ENCODE data around the gene MROH7. TPM values are rescaled to one million over a fixed set of nuclear protein-coding genes. Genes with fewer than 3 reads are reported as not detected.

The MROH7 gene
- total and polyA plus RNA-seq, 2 of the 13 experiments (the other 11 are each of a cell fraction or from before 2014, with no cell fraction given) = 0.09 TPM

DNA sequence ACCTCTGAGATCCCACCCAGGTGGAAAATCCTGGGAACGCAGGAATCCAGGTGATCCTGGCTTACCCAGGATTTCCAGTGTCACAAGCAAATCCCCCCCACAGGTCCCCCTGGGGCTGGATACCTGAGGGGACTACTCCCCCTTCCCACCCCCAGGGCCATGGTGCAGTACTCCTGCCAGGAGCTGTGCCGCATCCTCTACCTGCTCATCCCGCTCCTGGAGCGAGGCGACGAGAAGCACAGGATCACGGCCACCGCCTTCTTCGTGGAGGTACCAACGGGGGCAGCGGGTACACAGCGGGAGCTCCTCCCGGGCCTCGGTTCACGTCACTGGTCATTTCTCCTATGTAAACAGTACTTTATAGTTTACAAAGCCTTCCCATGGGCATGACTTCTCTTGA lies 53.6 kb downstream of the MROH7 start:
- BruUV-seq (replicated peaks) = no TSS peak
- no peaks in the 10 kb centered on the region for H3K36me3 ChIP-seq (replicated peaks in 1 of 2; ENCODE audit: control insufficient read depth in 1 of 2, insufficient read depth in 2 of 2, low read length in 2 of 2)
- H3K4me1 ChIP-seq (ENCODE audit: insufficient read depth, low read length) = 0 out of 2 replicates have a peak, but pooled peaks cover 6% of the 10 kb centered on the region
- no peaks in the 10 kb centered on the region for H3K79me2 ChIP-seq (ENCODE audit: insufficient read depth, low read length)
- H4K20me1 ChIP-seq (ENCODE audit: insufficient read depth, low read length) = no peaks in the 10 kb centered on the region
- FAIRE-seq = no peak
- H2AFZ ChIP-seq (ENCODE audit: low read length) = no peak overlapping the region
- CTCF ChIA-PET (ENCODE audit: low intra/inter-chr PET ratio, low total read pairs) = no interaction called here
- intact Hi-C loops (cut with micrococcal nuclease; ENCODE audit: unreplicated experiment) = no loop called here
- peaks cover 2 to 15% of the 10 kb centered on the region in 2 experiments; a peak in 3 of 5 replicates for H3K27me3 ChIP-seq (ENCODE audit: control insufficient read depth in 1 of 2, insufficient read depth in 2 of 2, low read length in 2 of 2)
- no peak overlapping the region for H3K4me2 ChIP-seq (ENCODE audit: low read depth, low read length)
- DNase-seq (ENCODE audit: low spot score) = no peak
- POLR2A ChIA-PET = no interaction called here
- H3K9ac ChIP-seq (ENCODE audit: insufficient read depth, low read depth, low read length) = no peak overlapping the region
- no peak overlapping the region for H3K27ac ChIP-seq (ENCODE audit: extremely low read length, insufficient read depth, low read length)
- WGBS (ENCODE audit: low lambda C conversion rate) = 20% methylated on average over 6 of the region's 15 CpGs
- in situ Hi-C loops (cut with HindIII; ENCODE audit: extremely low pct_ligation_motif_present, low pct_unique_long_range_greater_than_20kb) = no loop called here
- no peak overlapping the region for H3K4me3 ChIP-seq (replicated peaks in 1 of 3; ENCODE audit: insufficient read depth in 1 of 3, low read depth in 2 of 3, low read length in 3 of 3)
- ATAC-seq = no peak
- no peaks in the 10 kb centered on the region for H3K9me3 ChIP-seq (ENCODE audit: low read length)
- TF ChIP-seq ZNF547 (CRISPR knock-in tag; IDR thresholded peaks at IDR 0.05) (no peak), ELF4 (CRISPR knock-in tag; IDR thresholded peaks at IDR 0.05; ENCODE audit: borderline replicate concordance) (no peak), ESRRA (CRISPR knock-in tag; IDR thresholded peaks at IDR 0.05; ENCODE audit: low read depth) (no peak), CEBPB (IDR thresholded peaks at IDR 0.05; ENCODE audit: borderline replicate concordance, low read depth, low read length) (no peak), SP2 (CRISPR knock-in tag; IDR thresholded peaks at IDR 0.05) (no peak), ZNF224 (CRISPR knock-in tag; IDR thresholded peaks at IDR 0.05) (no peak), ZNF367 (CRISPR knock-in tag; IDR thresholded peaks at IDR 0.05; ENCODE audit: borderline replicate concordance) (no peak), XBP1 (CRISPR knock-in tag; IDR thresholded peaks at IDR 0.05) (no peak), ZFP36L1 (CRISPR knock-in tag; IDR thresholded peaks at IDR 0.05) (no peak), U2AF1 (optimal IDR thresholded peaks at IDR 0.05; ENCODE audit: low read depth, low read length) (no peak), HDAC6 (IDR thresholded peaks at IDR 0.05; ENCODE audit: low read depth, low read length) (no peak)
- TF ChIP-seq, protein P1, sequence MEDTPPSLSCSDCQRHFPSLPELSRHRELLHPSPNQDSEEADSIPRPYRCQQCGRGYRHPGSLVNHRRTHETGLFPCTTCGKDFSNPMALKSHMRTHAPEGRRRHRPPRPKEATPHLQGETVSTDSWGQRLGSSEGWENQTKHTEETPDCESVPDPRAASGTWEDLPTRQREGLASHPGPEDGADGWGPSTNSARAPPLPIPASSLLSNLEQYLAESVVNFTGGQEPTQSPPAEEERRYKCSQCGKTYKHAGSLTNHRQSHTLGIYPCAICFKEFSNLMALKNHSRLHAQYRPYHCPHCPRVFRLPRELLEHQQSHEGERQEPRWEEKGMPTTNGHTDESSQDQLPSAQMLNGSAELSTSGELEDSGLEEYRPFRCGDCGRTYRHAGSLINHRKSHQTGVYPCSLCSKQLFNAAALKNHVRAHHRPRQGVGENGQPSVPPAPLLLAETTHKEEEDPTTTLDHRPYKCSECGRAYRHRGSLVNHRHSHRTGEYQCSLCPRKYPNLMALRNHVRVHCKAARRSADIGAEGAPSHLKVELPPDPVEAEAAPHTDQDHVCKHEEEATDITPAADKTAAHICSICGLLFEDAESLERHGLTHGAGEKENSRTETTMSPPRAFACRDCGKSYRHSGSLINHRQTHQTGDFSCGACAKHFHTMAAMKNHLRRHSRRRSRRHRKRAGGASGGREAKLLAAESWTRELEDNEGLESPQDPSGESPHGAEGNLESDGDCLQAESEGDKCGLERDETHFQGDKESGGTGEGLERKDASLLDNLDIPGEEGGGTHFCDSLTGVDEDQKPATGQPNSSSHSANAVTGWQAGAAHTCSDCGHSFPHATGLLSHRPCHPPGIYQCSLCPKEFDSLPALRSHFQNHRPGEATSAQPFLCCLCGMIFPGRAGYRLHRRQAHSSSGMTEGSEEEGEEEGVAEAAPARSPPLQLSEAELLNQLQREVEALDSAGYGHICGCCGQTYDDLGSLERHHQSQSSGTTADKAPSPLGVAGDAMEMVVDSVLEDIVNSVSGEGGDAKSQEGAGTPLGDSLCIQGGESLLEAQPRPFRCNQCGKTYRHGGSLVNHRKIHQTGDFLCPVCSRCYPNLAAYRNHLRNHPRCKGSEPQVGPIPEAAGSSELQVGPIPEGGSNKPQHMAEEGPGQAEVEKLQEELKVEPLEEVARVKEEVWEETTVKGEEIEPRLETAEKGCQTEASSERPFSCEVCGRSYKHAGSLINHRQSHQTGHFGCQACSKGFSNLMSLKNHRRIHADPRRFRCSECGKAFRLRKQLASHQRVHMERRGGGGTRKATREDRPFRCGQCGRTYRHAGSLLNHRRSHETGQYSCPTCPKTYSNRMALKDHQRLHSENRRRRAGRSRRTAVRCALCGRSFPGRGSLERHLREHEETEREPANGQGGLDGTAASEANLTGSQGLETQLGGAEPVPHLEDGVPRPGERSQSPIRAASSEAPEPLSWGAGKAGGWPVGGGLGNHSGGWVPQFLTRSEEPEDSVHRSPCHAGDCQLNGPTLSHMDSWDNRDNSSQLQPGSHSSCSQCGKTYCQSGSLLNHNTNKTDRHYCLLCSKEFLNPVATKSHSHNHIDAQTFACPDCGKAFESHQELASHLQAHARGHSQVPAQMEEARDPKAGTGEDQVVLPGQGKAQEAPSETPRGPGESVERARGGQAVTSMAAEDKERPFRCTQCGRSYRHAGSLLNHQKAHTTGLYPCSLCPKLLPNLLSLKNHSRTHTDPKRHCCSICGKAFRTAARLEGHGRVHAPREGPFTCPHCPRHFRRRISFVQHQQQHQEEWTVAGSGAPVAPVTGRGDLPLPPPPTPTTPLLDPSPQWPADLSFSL (CRISPR knock-in tag; IDR thresholded peaks at IDR 0.05) = no peak
- TF ChIP-seq, protein P2, sequence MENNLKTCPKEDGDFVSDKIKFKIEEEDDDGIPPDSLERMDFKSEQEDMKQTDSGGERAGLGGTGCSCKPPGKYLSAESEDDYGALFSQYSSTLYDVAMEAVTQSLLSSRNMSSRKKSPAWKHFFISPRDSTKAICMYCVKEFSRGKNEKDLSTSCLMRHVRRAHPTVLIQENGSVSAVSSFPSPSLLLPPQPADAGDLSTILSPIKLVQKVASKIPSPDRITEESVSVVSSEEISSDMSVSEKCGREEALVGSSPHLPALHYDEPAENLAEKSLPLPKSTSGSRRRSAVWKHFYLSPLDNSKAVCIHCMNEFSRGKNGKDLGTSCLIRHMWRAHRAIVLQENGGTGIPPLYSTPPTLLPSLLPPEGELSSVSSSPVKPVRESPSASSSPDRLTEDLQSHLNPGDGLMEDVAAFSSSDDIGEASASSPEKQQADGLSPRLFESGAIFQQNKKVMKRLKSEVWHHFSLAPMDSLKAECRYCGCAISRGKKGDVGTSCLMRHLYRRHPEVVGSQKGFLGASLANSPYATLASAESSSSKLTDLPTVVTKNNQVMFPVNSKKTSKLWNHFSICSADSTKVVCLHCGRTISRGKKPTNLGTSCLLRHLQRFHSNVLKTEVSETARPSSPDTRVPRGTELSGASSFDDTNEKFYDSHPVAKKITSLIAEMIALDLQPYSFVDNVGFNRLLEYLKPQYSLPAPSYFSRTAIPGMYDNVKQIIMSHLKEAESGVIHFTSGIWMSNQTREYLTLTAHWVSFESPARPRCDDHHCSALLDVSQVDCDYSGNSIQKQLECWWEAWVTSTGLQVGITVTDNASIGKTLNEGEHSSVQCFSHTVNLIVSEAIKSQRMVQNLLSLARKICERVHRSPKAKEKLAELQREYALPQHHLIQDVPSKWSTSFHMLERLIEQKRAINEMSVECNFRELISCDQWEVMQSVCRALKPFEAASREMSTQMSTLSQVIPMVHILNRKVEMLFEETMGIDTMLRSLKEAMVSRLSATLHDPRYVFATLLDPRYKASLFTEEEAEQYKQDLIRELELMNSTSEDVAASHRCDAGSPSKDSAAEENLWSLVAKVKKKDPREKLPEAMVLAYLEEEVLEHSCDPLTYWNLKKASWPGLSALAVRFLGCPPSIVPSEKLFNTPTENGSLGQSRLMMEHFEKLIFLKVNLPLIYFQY (CRISPR knock-in tag; IDR thresholded peaks at IDR 0.05; ENCODE audit: borderline replicate concordance) = no peak
- TF ChIP-seq, protein P3, sequence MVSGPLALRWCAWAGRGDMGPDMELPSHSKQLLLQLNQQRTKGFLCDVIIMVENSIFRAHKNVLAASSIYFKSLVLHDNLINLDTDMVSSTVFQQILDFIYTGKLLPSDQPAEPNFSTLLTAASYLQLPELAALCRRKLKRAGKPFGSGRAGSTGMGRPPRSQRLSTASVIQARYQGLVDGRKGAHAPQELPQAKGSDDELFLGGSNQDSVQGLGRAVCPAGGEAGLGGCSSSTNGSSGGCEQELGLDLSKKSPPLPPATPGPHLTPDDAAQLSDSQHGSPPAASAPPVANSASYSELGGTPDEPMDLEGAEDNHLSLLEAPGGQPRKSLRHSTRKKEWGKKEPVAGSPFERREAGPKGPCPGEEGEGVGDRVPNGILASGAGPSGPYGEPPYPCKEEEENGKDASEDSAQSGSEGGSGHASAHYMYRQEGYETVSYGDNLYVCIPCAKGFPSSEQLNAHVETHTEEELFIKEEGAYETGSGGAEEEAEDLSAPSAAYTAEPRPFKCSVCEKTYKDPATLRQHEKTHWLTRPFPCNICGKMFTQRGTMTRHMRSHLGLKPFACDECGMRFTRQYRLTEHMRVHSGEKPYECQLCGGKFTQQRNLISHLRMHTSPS (CRISPR knock-in tag; IDR thresholded peaks at IDR 0.05; ENCODE audit: low read depth) = no peak

Measured in HepG2 (cell line).